CD14-positive monocyte (primary cell): ENCODE results near the gene FCRL5. TPM values are rescaled to one million over a fixed set of nuclear protein-coding genes. Genes with fewer than 3 reads are reported as not detected.
A peak's percentile ranks its signal among the peaks of the same experiment; 100 is the strongest.

Experiments
- DNase-seq, 3 donors: peaks; one replicate each; pipeline ENCODE4 v3.0.0-alpha.2; 2011 to 2022
- H2AFZ ChIP-seq: 2 replicates; pipeline ENCODE4 v1.6.0; 2012; ENCODE audit warnings: mild to moderate bottlenecking, low read depth, low read length, inconsistent platforms; ENCODE audit not compliant: insufficient read depth, poor library complexity, severe bottlenecking
- H3K27ac ChIP-seq, 2 donors: 1 replicate in 1 of 2; 2 replicates in 1 of 2; pipeline ENCODE4 v1.5.1; 2012 to 2013; ENCODE audit warnings: low read length in 2 of 2, control low read depth in 1 of 2, inconsistent platforms in 1 of 2, low read depth in 1 of 2, mild to moderate bottlenecking in 1 of 2
- H3K27me3 ChIP-seq, 2 donors: one replicate each; pipeline versions ENCODE4 v1.6.0 to v1.6.1; 2011 to 2013; ENCODE audit warnings: low read length in 2 of 2; ENCODE audit not compliant: control insufficient read depth in 2 of 2, insufficient read depth in 2 of 2
- H3K36me3 ChIP-seq, 2 donors: replicated peaks in 1 of 2; 1 replicate in 1 of 2; 2 replicates in 1 of 2; pipeline versions ENCODE4 v1.5.1 to v1.6.1; 2012 to 2013; ENCODE audit warnings: low read length in 2 of 2, control low read depth in 1 of 2, inconsistent platforms in 1 of 2, mild to moderate bottlenecking in 1 of 2; ENCODE audit not compliant: insufficient read depth in 2 of 2, control insufficient read depth in 1 of 2
- H3K4me1 ChIP-seq, 2 donors: 1 replicate in 1 of 2; 2 replicates in 1 of 2; pipeline versions ENCODE4 v1.5.1 to v1.6.1; 2012 to 2013; ENCODE audit warnings: low read length in 2 of 2, control low read depth in 1 of 2, inconsistent platforms in 1 of 2, mild to moderate bottlenecking in 1 of 2, moderate library complexity in 1 of 2; ENCODE audit not compliant: insufficient read depth in 2 of 2, control insufficient read depth in 1 of 2
- H3K4me2 ChIP-seq: replicated peaks from 2 replicates; pipeline ENCODE3; 2012; ENCODE audit warnings: low read length, moderate library complexity, mild to moderate bottlenecking; ENCODE audit not compliant: poor library complexity, severe bottlenecking; ENCODE audit errors: extremely low read depth
- H3K4me3 ChIP-seq, 3 experiments: fragments of 200-600 bp in 1 of 3; sonication (generic) in 1 of 3; replicated peaks in 1 of 3; 1 replicate in 2 of 3; 2 replicates in 1 of 3; pipeline ENCODE4 v1.5.1; 2011 to 2013; ENCODE audit warnings: low read length in 3 of 3, mild to moderate bottlenecking in 3 of 3, control low read depth in 2 of 3, low read depth in 2 of 3, inconsistent platforms in 1 of 3, moderate library complexity in 1 of 3
- H3K79me2 ChIP-seq: 2 replicates; pipeline ENCODE4 v1.6.0; 2012; ENCODE audit warnings: mild to moderate bottlenecking, control low read depth, inconsistent platforms, low read length, moderate library complexity; ENCODE audit not compliant: insufficient read depth
- H3K9ac ChIP-seq: 2 replicates; pipeline ENCODE4 v1.6.0; 2017; ENCODE audit warnings: low read length, mild to moderate bottlenecking; ENCODE audit not compliant: insufficient read depth, poor library complexity, severe bottlenecking
- H3K9me3 ChIP-seq, 2 donors: replicated peaks in 1 of 2; 1 replicate in 1 of 2; 2 replicates in 1 of 2; pipeline versions ENCODE4 v1.5.1 to v1.6.1; 2012 to 2013; ENCODE audit warnings: low read length in 2 of 2, control low read depth in 1 of 2; ENCODE audit not compliant: control insufficient read depth in 1 of 2, insufficient read depth in 1 of 2
- H4K20me1 ChIP-seq: 2 replicates; pipeline ENCODE4 v1.6.0; 2012; ENCODE audit warnings: mild to moderate bottlenecking, low read length, control low read depth, moderate library complexity; ENCODE audit not compliant: insufficient read depth
- H3K27ac Mint-ChIP-seq, 7 donors: one replicate each; pipeline ENCODE4 v1.8.0; 2020; ENCODE audit warnings: mild to moderate bottlenecking in 7 of 7, mixed read lengths in 7 of 7, moderate library complexity in 6 of 7, inconsistent platforms in 2 of 7
- H3K27me3 Mint-ChIP-seq, 3 donors: one replicate each; pipeline ENCODE4 v1.8.0; 2021 to 2022; ENCODE audit warnings: low read depth in 3 of 3, mild to moderate bottlenecking in 3 of 3, mixed read lengths in 3 of 3, moderate library complexity in 3 of 3, inconsistent platforms in 1 of 3
- H3K36me3 Mint-ChIP-seq, 2 donors: one replicate each; pipeline ENCODE4 v1.8.0; 2020; ENCODE audit warnings: mixed read lengths in 2 of 2, inconsistent platforms in 1 of 2, mild to moderate bottlenecking in 1 of 2
- H3K4me1 Mint-ChIP-seq: one replicate; pipeline ENCODE4 v1.8.0; 2020; ENCODE audit warnings: mild to moderate bottlenecking, mixed read lengths
- H3K4me3 Mint-ChIP-seq, 2 donors: one replicate each; pipeline ENCODE4 v1.8.0; 2020; ENCODE audit warnings: mild to moderate bottlenecking in 2 of 2, mixed read lengths in 2 of 2, moderate library complexity in 1 of 2
- H3K9me3 Mint-ChIP-seq, 7 donors: one replicate each; pipeline ENCODE4 v1.8.0; 2020 to 2022; ENCODE audit warnings: mixed read lengths in 7 of 7, mild to moderate bottlenecking in 6 of 7, moderate library complexity in 6 of 7, inconsistent platforms in 2 of 7
- CTCF ChIP-seq: fragments of 200-600 bp; IDR thresholded peaks from one replicate; pipeline ENCODE4 v1.8.0; 2022; ENCODE audit warnings: antibody characterized with exemption, mild to moderate bottlenecking
- WGBS: methylation state at CpG from one replicate; pipeline ENCODE4 v1.1.5; 2013; ENCODE audit warnings: missing lambda C conversion rate; ENCODE audit not compliant: insufficient coverage; 5-methylcytosine and 5-hydroxymethylcytosine counted together
- intact Hi-C, 2 donors: fragments of 100-400 bp; cut with micrococcal nuclease; formaldehyde crosslinking; loops; one replicate each; pipeline versions ENCODE4 v1.15.0 to v1.15.1; 2023
- polyA plus RNA-seq, 3 donors: library from polyadenylated mRNA; depleted of rRNA in 1 of 3; unstranded in 2 of 3; stranded (reverse) in 1 of 3; fragments of 300-500 nt in 2 of 3; fragments of >200 nt in 1 of 3; fragmentation: Illumina TruSeq in 2 of 3; gene quantifications; 1 replicate in 2 of 3; 2 replicates in 1 of 3; pipeline ENCODE4 v1.2.3, GENCODE V29; 2012 to 2021

Gene FCRL5
- polyA plus RNA-seq, 3 donors = 0.06 to 0.25 TPM; not detected in 1

- Histone ChIP-seq H3K9ac (no peak overlapping the region), H3K79me2 (no peaks in the 10 kb centered on the region), H3K36me3 (no peaks in the 10 kb centered on the region), H3K4me1 (peaks cover 0 to 4% of the 10 kb centered on the region in 2 donors), H3K4me3 (no peak overlapping the region), H4K20me1 (no peaks in the 10 kb centered on the region), H2AFZ (no peak overlapping the region), H3K4me2 (no peak overlapping the region), H3K27me3 (no peaks in the 10 kb centered on the region), H3K27ac (no peak overlapping the region), H3K9me3 (no peaks in the 10 kb centered on the region)
- intact Hi-C loops = no loop called here
- H3K36me3 Mint-ChIP-seq = no peaks in the 10 kb centered on the region
- peaks cover 2 to 8% (median 3%) of the 10 kb centered on the region in 3 donors for H3K27me3 Mint-ChIP-seq
- 55% methylated on average over 9 of the region's 13 CpGs for WGBS
- peak; percentile 52 for TF ChIP-seq CTCF
- peak; percentile 17 to 36 (median 28) for DNase-seq
- H3K4me1 Mint-ChIP-seq = peaks cover 6% of the 10 kb centered on the region
- peak overlapping the region in 1 of 7 donors; percentile 43 for H3K27ac Mint-ChIP-seq
- peak overlapping the region in 1 of 2 donors; percentile 62 for H3K4me3 Mint-ChIP-seq
- no peaks in the 10 kb centered on the region for H3K9me3 Mint-ChIP-seq
Measured at GRCh38 chr1:157505481-157506272, 46.6 kb downstream of the FCRL5 start.

GRCh38 chr1:157504646-157505045 lies 47.7 kb downstream of the FCRL5 start:
- H4K20me1 ChIP-seq = no peaks in the 10 kb centered on the region
- H2AFZ ChIP-seq = no peak overlapping the region
- intact Hi-C loops = no loop called here
- H3K4me1 ChIP-seq = peaks cover 0 to 4% of the 10 kb centered on the region in 2 donors
- Mint-ChIP-seq H3K9me3 (no peaks in the 10 kb centered on the region), H3K27ac (peak overlapping the region in 1 of 7 donors; percentile 33), H3K4me3 (no peak overlapping the region), H3K4me1 (peaks cover 6% of the 10 kb centered on the region), H3K27me3 (peaks cover 2 to 9% (median 3%) of the 10 kb centered on the region in 3 donors), H3K36me3 (no peaks in the 10 kb centered on the region)
- no peaks in the 10 kb centered on the region for H3K36me3 ChIP-seq
- no CpG with 5 or more reads among the region's 6 CpGs for WGBS
- TF ChIP-seq CTCF = no peak
- H3K9me3 ChIP-seq = no peaks in the 10 kb centered on the region
- H3K27ac ChIP-seq = no peak overlapping the region
- H3K4me2 ChIP-seq = no peak overlapping the region
- no peaks in the 10 kb centered on the region for H3K27me3 ChIP-seq
- no peaks in the 10 kb centered on the region for H3K79me2 ChIP-seq
- no peak for DNase-seq
- no peak overlapping the region for H3K4me3 ChIP-seq
- H3K9ac ChIP-seq = no peak overlapping the region
